T1000 (cell line): ENCODE measurements around the gene FIZ1.

ENCODE experiments used
- DNase-seq: peaks from one replicate; lab custom pipeline; 2025; ENCODE audit warnings: mixed read lengths; lab: John Stamatoyannopoulos, UW

The FIZ1 gene, protein sequence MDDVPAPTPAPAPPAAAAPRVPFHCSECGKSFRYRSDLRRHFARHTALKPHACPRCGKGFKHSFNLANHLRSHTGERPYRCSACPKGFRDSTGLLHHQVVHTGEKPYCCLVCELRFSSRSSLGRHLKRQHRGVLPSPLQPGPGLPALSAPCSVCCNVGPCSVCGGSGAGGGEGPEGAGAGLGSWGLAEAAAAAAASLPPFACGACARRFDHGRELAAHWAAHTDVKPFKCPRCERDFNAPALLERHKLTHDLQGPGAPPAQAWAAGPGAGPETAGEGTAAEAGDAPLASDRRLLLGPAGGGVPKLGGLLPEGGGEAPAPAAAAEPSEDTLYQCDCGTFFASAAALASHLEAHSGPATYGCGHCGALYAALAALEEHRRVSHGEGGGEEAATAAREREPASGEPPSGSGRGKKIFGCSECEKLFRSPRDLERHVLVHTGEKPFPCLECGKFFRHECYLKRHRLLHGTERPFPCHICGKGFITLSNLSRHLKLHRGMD

DNA sequence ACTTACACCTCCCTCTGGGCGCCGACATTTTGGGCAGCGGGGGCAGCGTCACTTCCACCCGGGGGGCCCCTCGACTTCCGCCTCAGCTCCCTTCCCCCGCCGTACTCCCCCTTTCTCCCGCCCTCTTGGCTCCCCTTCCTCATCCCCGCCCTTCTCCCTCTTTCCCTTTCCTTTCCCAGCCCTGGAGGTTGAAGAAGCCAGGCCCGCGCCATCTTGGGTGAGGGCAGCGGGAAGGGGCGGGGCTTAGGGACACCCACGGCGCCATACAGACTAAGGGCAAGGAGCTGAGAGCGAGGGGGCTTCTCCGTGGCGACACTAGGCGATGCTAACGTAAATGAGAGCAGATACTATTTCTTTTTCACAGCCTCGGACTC lies at the start of gene FIZ1:
Gene FIZ1, minus strand, starts transcription at position 50 of the 374 bp plus-strand sequence. CDS start 1,652 bp downstream, outside the sequence.
- DNase-seq, result peak; percentile 96

DNA sequence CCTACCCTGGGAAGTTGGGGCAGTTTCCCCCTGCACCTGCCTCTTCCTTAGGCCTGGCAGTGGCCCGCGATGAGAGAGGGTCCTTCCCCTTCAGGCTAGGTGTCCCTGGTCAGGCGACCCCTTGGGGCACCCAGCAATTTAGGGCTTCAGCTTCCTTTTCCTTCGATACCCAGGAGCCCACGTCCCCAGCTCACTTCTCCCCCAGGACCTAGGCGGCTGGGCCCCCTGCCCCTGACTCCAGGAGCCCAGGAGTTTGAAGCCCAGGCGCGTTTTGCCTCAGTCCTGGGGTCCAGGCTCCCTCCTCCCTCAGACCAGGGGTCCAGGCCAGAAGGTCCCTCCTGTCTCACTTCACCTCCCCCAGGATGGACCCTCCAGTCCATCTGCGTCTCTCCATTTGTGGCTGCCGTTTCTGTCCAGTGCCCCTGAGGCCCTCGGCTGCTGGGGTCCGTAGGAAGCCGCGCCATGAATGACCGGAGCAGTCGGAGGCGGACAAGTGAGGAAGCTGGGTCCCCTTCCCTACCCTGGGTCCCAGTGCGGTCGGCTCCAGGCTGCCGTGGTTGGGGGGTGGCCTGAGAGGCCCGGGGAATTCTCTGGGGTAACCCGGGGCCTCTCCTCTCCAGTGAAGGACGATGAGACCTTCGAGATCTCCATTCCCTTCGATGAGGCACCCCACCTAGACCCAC lies 49.4 kb upstream of the FIZ1 start:
- no peak for DNase-seq

DNA sequence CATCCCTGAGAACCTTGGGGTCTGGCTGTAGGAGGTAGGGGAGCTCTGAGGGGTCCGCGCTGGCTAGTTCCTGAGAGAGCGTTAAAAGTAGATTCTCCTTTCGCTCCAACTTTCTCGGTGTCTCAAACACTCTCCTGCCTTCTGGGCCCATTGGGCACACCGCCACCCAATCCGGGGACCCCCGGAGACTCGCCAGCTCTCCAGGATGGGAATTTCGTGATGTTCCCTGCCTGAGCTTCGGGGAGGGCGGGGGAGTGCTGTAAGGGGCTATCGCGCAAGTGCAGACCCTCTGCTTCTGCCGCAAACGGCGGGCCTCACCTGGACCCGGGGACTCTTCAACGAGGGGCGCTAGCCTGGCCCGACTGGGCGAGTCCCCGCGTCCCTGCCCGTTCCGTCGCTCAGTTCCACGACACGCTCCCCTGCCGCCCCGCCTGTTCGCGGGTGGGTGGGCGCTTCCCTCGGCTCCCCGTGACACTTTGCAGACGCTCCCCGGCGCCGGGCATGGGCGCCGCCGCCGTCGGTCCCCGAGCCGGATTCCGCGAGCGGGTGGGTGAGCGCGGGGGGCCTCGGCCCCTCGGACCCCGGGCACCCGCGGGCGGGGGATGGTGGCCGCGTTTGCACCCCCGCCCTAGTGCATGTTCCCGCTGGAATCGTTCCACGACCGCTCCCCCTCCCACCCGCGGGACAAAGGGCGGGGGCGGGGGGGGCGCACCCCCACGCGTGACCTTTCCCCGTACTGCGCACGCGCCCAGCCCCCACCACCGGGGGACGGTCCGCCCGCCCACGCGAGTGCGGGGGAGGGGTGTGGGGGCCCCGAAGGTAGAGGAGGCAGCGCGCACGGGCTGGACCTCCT lies 48.6 kb upstream of the FIZ1 start, which contains the start of gene CCDC106:
Gene CCDC106, plus strand, starts transcription at position 481 of the 853 bp plus-strand sequence. CDS start 835 bp downstream, outside the sequence.
- peak; percentile 45 for DNase-seq

DNA sequence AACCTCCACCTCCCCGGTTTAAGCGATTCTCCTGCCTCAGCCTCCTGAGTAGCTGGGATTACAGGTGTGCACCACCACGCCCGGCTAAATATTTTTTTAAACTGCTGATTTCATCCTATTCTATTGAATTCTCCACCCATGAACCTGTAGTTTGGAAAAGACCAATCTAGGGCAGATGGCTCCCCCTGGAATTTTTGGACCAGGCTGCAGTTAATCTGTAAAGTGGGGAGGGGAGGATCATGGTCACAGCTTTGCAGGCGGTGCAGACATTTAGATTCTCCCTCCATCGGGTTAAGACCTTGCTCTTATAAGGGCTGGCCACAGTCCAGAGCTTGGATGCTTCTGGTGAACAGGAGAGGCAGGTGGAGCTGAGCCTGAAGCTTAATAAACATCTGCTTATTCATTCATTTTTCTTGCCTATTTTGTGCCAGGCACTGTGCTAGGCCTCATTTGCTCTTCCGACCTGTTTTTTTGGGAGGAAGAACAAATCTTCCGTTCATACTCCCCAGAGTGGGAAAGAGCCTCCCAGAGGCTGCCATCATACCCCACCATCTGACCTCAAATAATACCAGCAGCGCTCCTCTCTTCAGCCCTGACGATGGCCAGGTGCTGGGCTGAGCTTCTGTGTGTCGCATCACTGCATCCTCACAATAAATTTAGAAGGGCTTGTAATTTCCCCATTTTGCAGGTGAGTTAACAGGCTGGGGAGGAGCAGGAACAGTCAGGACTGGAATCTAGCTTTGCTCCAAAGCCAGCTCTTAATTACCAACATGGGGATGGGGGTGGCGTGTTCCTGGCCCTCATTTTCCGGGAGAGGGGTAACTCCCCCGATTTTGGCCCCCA lies 47.8 kb upstream of the FIZ1 start:
- no peak for DNase-seq

DNA sequence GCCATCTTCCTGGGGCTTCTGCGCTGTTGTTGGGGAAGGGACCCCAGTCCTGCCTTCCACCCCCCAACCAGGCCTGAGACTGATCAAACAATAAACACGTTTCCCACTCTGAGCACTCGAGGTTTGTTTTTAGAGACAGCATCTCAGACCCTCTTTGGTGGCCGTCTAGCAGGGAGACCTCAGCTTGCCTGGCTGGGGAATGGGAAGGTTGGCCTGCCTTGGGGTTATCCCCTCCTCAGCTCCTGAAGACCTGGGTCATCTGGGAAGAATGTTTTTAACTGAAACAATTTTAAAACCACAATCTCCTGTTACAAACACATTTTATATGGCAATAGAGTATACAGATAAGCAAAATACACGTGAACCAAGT lies 46.2 kb upstream of the FIZ1 start:
- DNase-seq, result no peak

DNA sequence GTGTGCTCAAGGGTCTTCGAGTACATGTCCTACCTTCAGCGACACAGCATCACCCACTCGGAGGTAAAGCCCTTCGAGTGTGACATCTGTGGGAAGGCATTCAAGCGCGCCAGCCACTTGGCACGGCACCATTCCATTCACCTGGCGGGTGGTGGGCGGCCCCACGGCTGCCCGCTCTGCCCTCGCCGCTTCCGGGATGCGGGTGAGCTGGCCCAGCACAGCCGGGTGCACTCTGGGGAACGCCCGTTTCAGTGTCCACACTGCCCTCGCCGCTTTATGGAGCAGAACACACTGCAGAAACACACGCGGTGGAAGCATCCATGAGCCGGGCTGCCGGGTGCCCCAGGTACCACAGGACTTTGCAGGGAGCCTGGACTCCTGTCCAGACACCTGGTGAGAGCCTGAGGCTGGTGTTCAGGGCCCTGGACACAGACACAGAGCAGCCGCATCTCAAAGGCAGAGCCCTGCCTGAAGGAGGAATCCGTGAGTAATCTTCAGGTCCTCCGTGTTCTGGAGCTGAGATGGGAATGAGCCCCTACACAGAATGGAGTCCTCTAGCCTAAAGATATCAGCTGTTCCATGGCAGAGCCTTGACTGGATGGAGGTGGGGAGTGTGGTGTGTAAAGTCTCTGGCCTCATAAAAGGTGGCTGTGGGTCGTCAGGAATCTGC lies 45.7 kb upstream of the FIZ1 start:
- DNase-seq, result no peak

DNA sequence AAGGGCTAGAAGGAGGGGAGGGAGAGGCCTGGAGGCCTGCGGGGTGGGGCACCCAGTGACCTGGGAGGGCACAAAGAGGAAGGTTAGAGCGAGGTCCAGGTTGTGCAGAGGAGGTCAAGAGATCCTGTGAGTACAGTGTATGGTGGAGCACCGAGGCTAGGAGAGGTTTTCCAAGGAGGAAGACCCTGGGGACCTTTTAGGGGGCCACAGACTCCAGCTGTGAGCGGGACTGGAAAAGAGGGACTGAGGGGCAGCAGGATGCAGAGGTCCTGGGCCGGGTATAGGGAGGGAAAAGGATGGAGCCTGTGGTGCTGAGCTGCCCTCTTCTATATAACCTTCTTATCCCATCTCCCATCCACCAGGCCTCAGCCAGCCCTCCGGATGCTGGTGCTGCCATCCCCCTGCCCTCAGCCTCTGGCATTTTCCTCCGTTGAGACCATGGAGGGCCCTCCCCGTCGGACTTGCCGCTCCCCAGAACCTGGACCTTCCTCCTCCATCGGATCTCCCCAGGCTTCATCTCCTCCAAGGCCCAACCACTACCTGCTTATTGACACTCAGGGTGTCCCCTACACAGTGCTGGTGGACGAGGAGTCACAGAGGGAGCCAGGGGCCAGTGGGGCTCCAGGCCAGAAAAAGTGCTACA lies 45.0 kb upstream of the FIZ1 start:
- no peak for DNase-seq

DNA sequence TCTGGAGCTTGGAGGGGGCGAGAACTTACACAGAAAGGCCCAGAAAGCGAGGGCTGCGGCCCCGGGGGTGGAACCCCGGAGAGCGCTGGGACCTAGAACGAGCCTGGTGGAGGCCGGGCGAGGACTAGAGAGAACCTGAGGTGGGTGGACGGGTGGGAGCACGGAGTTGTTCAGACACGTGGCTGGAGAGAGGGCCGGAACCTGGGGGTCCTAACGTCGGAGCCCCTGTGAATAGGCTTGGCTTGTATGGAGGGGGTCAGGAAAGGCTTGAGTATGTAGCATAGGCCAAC lies 44.5 kb upstream of the FIZ1 start:
- no peak for DNase-seq

DNA sequence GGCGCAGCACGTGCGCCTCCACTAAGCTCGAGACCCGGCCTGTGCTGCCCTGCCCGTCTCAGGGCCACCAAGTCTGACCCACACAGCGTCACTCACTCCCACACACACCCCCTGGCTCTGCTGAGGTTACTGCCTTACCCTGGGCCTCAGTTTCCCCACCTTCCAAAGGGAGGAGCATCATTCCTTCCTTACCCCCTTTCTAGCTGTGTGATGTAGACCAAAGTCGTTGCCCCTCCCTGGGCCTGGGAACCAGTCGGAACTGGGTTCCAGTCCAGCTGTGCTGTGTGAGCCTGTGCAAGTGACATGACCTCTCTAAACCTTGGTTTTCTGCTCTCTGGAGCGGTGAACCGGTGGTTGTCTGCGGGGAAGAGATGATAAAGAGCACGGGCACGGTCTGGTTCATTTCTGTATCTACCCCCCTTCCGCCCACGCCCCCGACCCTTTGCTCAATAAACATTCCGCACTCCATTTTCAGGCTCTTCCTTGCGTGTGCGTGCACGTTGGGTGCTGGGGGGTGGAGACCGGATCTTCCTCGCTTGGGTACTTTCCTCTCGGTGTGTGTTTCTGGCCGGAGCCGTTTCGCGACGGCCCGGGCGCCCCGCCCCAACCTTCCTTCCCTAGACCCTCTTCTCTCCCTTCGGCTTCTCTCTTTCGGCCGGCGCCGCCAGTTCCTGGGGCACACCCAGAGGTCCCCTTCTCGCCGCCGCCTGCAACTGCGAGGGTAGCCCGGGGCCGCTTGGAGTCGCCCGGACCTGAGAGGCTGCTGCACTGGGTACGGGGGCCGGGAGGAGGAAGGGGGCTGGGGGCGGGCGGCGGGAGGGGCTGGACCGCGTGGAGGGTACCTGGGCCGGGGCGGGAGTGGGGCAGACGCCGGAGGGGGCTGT lies 43.9 kb upstream of the FIZ1 start, which contains the start of gene ZNF581:
Gene ZNF581, plus strand, starts transcription at position 647 of the 884 bp plus-strand sequence. CDS start 923 bp downstream, outside the sequence.
- peak; percentile 40 for DNase-seq

DNA sequence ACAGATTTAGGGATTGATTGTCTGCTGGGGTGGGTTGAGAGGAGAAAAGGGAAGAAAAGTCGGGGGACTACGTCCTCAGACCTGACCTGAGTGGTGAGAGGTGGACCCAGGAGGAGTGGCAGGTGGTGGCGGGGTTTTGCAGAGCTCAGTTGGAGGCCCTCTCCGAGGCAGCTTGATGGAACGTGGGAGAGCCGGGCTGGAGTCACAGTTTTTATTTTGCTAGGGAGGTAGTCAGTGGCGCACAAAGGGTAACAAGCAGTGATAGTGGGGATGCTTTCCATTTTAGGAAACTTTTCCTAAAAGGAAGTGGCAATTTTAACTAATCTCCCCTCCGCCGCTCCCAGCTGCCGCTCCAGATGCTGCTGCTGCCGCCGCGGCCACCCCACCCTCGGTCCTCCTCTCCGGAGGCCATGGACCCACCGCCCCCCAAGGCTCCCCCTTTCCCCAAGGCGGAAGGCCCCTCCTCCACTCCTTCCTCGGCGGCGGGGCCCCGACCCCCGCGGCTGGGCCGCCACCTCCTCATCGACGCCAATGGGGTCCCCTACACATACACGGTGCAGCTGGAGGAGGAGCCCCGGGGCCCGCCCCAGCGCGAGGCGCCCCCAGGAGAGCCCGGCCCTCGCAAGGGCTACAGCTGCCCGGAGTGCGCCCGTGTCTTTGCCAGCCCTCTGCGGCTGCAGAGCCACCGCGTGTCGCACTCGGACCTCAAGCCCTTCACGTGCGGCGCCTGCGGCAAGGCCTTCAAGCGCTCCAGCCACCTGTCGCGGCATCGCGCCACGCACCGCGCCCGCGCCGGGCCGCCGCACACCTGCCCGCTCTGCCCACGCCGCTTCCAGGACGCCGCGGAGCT lies 43.1 kb upstream of the FIZ1 start:
- DNase-seq, result no peak

DNA sequence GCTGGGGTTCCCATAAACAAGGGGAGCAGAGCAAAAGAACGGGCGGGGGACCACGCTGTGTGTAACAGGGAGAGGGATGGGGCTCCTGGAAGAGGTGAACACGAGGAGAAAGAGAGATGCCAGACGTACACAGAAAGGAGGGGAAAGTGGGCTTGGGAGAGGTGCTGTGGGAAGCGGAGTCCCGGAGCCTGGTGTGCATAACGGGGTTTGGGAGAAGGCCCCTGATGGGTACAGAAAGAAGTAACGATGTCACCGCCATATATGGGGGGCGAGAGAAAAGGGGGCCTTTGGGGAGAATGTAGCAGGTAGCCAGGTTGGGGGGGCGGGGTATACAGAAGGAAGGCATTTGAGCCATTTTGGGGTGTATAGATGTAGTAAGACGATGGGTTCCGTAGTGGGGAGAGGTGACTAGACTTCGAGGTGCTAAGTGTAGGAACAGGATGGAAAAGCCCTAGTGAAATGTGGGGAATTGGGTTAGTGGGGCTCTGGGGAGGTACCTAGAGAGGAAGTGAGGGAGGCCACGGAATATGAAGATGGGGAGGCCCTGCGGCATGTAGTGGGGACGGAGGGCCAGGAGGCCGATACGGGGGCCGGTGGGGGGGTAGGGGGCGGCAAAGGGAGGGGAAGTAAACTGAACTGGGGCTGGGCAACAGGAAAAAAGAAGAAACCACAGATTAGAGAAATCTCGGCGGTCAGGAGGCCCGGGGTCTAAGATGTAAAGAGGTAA lies 42.3 kb upstream of the FIZ1 start:
- no peak for DNase-seq

DNA sequence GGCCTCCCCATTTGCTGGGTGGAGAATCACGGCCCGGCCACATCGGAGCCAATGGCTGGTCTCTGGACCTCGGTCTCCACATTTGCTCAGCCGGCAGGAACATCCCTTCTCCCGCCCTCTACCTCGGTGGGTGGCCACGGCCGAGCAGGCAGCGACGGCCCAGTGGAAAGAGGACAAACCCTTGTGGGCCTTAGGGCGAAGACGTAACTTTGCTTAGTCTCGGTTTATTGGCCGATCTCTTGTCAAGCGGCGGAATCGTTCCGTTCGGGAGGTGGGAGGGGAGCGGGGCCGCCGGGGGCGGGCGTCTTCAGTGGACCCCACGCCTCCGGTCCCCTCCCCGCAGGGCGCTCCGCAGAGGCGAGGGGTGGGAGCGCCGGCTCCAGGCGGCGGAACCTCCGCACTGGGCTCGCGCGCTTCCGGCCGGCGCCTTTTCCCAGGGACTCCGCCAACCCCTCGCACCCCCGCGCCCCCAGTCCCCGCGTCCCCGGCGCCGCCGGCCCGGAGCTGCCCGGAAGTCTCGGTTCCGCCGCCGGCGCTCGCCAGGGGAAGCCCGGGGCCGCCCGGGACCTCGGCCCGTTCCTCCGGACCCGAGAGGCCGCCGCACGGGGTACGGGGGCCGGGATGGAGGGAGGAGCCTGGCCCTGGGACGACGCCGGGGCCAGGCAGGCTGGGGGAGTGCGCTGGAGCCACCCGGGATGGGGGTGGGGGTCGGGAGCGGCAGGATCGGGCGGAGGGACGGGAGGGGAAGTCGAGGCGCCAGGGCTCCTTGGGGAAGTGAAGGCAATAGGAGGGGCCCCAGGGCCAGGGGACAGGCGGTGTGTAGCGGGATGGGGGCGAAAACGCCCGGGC lies 41.5 kb upstream of the FIZ1 start, which contains the start of gene ZNF580:
Gene ZNF580, plus strand, starts transcription at position 426 of the 849 bp plus-strand sequence. CDS start 1,507 bp downstream, outside the sequence.
- DNase-seq, result peak; percentile 58

DNA sequence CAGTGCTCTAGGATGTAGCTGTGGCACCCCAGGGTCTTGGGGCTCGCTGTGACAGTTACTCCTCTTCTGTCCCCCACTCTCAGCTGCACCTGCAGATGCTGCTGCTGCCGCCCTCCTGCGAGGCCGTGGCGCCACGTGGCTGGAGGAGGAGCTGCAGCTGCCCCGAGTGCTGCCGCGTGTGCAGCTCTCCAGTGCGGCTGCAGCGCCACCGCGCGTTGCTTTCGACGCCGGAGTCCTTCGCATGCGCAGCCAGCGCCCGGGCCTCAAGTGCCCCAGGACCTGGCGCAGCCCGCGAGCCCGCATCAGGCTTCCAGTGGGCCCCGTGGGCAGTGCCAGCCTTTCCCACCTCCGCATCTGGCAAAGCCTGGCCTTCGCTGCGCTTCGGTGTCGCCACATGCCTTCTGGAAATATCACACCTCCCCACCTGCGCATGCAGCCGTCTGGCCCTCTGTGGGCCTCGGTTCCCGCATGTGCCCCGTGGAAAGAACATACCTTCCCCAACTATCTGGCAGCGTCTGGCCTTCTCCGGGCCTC lies 40.8 kb upstream of the FIZ1 start:
- DNase-seq, result no peak

DNA sequence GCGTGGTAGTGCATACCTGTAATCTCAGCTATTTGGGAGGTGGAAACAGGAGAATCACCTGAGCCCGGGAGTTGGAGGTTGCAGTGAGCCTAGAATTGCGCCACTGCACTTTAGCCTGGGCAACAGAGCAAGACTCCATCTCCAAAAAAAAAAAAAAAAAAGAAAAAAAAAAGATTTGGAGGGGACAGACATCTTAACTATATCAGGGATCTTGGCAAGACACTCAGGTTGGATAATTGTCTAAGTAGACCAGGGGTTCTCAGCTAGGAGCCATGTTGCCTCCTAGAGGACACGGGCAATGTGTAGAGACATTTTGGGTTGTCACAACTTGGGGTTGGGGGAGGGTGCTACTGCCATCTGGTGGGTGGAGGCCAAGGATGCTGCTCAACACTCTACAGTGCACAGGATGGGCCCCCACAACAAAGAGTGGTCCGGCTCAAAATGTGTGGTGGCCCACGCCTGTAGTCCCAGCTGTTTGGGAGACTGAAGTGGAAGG lies 39.6 kb upstream of the FIZ1 start:
- peak; percentile 6 for DNase-seq

DNA sequence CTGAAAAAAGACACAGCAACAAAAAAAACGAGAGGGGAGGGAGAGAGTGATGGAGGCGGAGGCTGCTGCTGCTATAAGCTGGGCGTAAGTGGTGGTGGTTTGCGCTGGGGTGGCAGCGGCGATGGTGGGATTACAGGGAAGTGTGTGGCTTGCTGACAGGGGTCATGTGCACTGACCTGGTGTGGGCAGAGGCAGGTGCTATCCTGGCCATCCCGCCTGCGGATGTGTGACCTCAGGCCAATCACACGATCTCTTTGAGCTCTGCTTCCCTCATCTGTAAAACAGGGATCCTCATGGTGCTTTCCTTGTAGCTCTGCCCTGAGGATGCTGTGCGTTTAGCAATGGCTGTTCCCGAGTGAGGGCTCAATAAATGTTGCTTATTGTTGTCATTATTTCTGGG lies 38.2 kb upstream of the FIZ1 start:
- no peak for DNase-seq

DNA sequence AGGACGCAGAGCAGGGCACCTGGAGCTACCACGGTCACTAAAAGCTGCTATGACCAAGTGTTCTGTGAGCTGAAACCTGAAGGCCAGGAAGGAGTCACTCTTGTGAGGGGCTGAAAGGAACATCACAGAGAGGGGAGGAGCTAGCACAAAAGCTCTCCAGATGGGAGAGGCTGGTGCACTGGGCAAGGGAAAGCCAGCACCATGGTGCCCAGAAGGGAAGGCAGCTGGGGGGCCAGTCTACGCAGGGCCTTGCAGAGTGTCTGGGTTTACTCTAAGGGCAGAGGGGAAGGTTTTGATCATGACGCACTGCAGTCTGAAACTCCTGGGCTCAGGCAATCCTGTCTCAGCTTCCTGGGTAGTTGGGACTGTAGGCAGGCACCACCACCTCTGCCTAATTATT lies 37.4 kb upstream of the FIZ1 start:
- DNase-seq, result no peak
